ENCODE data around the gene GLT8D1.
"Not testable (repeated sequence)": the region's sequence is repeated elsewhere in the genome, so short reads cannot be mapped to it uniquely, and the experiment has no call there.

Gene GLT8D1

DNA sequence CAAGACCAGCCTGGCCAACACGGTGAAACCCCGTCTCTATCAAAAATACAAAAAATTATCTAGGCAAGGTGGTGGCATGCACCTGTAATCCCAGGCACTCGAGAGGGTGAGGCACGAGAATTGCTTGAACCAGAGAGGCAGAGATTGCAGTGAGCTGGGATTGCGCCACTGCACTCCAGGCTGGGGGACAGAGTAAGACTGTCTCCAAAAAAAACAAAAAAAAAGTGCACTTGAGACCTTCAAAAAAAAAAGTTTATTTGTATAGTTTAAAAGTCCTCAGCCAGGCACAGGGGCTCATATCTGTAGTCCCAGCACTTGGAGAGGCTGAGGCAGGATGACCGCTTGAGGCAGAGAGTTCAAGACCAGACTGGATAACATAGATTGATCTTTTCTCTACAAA lies 22.0 kb downstream of the GLT8D1 start:
- TF ChIP-seq, protein P1, sequence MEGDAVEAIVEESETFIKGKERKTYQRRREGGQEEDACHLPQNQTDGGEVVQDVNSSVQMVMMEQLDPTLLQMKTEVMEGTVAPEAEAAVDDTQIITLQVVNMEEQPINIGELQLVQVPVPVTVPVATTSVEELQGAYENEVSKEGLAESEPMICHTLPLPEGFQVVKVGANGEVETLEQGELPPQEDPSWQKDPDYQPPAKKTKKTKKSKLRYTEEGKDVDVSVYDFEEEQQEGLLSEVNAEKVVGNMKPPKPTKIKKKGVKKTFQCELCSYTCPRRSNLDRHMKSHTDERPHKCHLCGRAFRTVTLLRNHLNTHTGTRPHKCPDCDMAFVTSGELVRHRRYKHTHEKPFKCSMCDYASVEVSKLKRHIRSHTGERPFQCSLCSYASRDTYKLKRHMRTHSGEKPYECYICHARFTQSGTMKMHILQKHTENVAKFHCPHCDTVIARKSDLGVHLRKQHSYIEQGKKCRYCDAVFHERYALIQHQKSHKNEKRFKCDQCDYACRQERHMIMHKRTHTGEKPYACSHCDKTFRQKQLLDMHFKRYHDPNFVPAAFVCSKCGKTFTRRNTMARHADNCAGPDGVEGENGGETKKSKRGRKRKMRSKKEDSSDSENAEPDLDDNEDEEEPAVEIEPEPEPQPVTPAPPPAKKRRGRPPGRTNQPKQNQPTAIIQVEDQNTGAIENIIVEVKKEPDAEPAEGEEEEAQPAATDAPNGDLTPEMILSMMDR (conservative IDR thresholded peaks at IDR 0.05; ENCODE audit: low read depth) = no peak
- peak overlapping the region; percentile 40 for H3K27ac ChIP-seq
- no peak for DNase-seq (ENCODE audit: low spot score)
- CTCF ChIA-PET = no interaction called here
- POLR2A ChIA-PET (ENCODE audit: low non-redundant PET) = no interaction called here

DNA sequence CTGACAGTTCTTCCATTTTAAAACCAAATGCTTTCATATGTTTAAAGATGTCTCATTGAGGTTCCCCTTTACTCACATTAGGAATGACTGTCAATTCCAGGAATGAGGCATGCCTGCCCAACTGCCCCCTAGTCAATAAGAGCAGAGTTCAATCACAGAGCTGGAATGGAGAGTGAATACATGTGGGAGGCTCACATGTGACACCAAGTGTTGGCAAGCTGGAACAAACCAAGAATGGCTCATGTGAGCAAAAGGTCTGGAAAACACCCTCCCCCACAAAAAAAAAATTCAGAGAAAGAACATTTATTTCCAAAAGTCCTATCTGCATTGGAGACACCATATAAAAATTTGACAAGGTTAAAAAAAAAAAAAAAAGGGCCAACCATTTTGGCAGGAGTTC lies 23.6 kb downstream of the GLT8D1 start:
- ChIA-PET POLR2A (ENCODE audit: low non-redundant PET) (no interaction called here), CTCF (no interaction called here)
- DNase-seq (ENCODE audit: low spot score) = no peak
- H3K27ac ChIP-seq = no peak overlapping the region
- TF ChIP-seq, protein P1 (conservative IDR thresholded peaks at IDR 0.05; ENCODE audit: low read depth) = no peak; the same call in 1 of the 2 replicates

DNA sequence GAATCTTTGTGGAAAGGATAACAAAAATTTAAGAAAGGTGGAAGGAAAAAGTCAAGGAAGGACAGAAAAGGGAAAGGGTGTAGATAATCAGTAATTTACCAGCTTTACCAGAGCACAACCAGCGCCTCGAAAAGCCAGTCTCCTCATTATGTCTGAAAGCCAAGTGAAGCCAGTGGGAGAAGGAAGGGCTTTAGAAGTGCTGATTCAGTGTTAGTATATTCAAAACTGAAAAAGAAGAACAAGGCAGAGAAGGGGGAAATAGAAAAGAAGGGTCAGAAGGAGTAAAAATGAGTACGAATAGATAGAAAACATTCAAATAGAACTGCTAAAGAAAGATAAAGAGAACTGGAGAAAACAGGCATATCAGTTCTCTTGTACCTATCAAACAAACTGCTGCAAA lies 24.0 kb downstream of the GLT8D1 start:
- no peak overlapping the region for H3K27ac ChIP-seq
- ChIA-PET CTCF (no interaction called here), POLR2A (ENCODE audit: low non-redundant PET) (no interaction called here)
- TF ChIP-seq, protein P1 (conservative IDR thresholded peaks at IDR 0.05; ENCODE audit: low read depth) = no peak
- no peak for DNase-seq (ENCODE audit: low spot score)

DNA sequence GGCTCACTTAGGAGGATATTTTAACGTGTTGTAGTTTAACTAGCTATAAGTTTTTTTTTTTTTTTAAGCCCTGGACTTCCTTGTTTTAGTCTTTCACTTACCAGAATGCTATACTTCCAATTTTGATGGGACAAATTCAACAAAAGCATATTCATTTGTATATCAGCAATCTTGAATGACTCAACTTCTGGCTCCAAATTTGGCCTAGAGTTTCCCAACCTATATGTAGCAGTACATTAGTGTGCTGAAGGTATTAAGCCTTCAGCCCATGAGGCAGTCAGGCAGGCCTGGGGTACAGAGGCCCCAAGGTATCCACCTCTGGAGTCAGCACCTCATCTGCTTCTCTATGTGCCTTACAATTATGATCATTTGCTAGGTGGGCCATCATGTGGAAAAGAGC lies 25.8 kb downstream of the GLT8D1 start:
- ChIA-PET CTCF (no interaction called here), POLR2A (ENCODE audit: low non-redundant PET) (no interaction called here)
- DNase-seq (ENCODE audit: low spot score) = no peak
- TF ChIP-seq, protein P1 (conservative IDR thresholded peaks at IDR 0.05; ENCODE audit: low read depth) = no peak
- no peak overlapping the region for H3K27ac ChIP-seq

DNA sequence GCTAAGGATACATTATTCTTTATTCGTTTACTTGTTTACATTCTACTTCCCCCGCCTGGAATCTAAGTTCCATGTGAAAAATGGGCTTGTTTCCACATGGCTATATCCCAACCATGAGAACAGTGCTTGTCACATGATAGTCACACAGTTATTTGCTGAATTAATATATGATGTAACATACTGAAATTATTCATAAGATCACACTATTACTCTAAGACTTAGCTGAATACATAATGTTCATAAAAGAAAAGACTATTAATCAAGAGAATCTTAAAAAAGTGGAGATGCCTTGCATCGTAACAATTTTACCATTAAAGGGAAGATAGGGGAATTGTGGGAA lies 26.4 kb downstream of the GLT8D1 start:
- no peak for DNase-seq (ENCODE audit: low spot score)
- POLR2A ChIA-PET (ENCODE audit: low non-redundant PET) = no interaction called here
- CTCF ChIA-PET = no interaction called here
- TF ChIP-seq, protein P1 (conservative IDR thresholded peaks at IDR 0.05; ENCODE audit: low read depth) = no peak
- H3K27ac ChIP-seq = no peak overlapping the region

DNA sequence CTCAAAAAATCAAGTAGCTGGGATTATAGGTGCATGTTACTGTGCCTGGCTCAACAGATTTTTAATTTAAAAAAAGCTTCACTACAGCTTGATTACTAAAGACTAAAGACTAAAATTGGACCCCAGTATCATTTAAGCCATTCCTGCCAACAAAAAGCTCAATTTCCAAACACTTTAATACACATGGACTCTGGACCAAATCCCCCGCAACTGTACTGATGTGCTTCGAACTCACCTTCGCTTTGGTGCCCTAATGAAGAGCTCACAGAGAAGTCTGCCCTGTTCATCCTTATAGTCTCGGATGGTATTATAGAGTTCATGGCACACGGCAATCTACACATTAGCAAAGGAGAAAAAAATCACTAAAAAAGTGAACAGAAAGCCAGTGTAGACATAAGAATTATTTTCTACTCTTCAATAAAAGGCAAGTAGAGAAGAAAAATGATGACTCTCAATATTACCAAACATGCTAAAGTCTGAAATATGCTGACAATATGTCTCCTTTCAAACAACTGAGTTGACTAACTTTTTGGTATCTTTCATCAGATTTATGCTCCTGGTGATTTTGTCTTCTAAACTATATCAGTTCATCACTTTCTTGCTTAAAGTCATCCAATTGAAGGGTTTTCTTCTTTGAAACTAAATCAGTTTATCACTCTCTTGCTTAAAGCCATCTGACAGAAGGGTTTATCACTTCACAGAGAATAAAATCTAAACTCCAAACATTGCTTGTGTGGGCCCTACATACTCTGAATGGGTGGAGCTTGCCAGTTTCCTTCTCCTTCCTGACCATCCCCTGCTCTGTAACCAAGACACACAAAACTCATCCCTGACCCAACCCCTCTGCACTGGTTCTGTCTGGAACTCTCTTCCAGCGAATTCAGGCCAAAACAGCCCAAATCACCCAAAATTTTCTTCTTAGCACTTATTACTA lies 27.1 kb downstream of the GLT8D1 start:
- TF ChIP-seq, protein P1 (conservative IDR thresholded peaks at IDR 0.05; ENCODE audit: low read depth) = no peak
- H3K27ac ChIP-seq = no peak overlapping the region
- POLR2A ChIA-PET (ENCODE audit: low non-redundant PET) = no interaction called here
- DNase-seq (ENCODE audit: low spot score) = no peak
- CTCF ChIA-PET = no interaction called here

DNA sequence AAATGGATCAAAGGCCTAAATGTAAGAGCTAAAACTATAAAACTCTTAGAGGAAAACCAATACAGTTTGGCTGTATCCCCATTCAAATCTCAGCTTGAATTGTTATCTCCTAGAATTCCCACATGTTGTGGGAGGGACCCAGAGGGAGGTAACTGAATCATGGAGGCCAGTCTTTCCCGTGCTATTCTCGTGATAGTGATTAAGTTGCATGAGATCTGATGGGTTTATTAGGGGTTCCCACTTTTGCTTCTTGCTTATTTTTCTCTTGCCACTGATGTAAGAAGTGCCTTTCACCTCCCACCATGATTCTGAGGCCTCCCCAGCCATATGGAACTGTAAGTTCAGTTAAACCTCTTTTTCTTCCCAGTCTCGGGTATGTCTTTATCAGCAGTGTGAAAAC lies 29.4 kb downstream of the GLT8D1 start:
- POLR2A ChIA-PET (ENCODE audit: low non-redundant PET); H3K27ac ChIP-seq; DNase-seq (ENCODE audit: low spot score); CTCF ChIA-PET: not testable (repeated sequence)
